Measurements from ENCODE around the gene NUP54. TPM values are rescaled to one million over a fixed set of nuclear protein-coding genes. Genes with fewer than 3 reads are reported as not detected.

The NUP54 gene
- 27.5 TPM for polyA plus RNA-seq (2012; ENCODE audit: insufficient read length, low read depth)

- peak; percentile 98 for TF ChIP-seq TAF1 (IDR thresholded peaks at IDR 0.05; ENCODE audit: borderline replicate concordance, insufficient read depth, low read length)
- peak; percentile 54 to 59; a peak in 2 of 4 replicates for TF ChIP-seq REST (IDR thresholded peaks at IDR 0.05; ENCODE audit: insufficient read depth in 1 of 2, low read depth in 2 of 2, low read length in 2 of 2)
- peak; percentile 40; the same call in 1 of the 2 replicates for TF ChIP-seq SIN3A (IDR thresholded peaks at IDR 0.05; ENCODE audit: borderline replicate concordance, insufficient read depth, low read length)
- TF ChIP-seq POLR2AphosphoS5 (IDR thresholded peaks at IDR 0.05; ENCODE audit: low read depth, low read length) = peak; percentile 72
- peak; percentile 62 for TF ChIP-seq FOXP2 (optimal IDR thresholded peaks at IDR 0.05; ENCODE audit: borderline replicate concordance, extremely low read depth, extremely low read length, insufficient read depth)
Observed at GRCh38 chr4:76148142-76148865, at the start of gene NUP54. Gene NUP54, minus strand, starts transcription at chr4:76148397. Its CDS starts 23 bp downstream, at chr4:76148374.

GRCh38 chr4:76197031-76197743 lies 49.0 kb upstream of the NUP54 start:
- no peak for TF ChIP-seq TAF1 (IDR thresholded peaks at IDR 0.05; ENCODE audit: borderline replicate concordance, insufficient read depth, low read length)
- no peak for TF ChIP-seq SIN3A (IDR thresholded peaks at IDR 0.05; ENCODE audit: borderline replicate concordance, insufficient read depth, low read length)
- TF ChIP-seq REST (IDR thresholded peaks at IDR 0.05; ENCODE audit: insufficient read depth in 1 of 2, low read depth in 2 of 2, low read length in 2 of 2) = no peak
- TF ChIP-seq FOXP2 (optimal IDR thresholded peaks at IDR 0.05; ENCODE audit: borderline replicate concordance, extremely low read depth, extremely low read length, insufficient read depth) = no peak
- no peak for TF ChIP-seq POLR2AphosphoS5 (IDR thresholded peaks at IDR 0.05; ENCODE audit: low read depth, low read length)

GRCh38 chr4:76196376-76196775 lies 48.2 kb upstream of the NUP54 start:
- TF ChIP-seq SIN3A (IDR thresholded peaks at IDR 0.05; ENCODE audit: borderline replicate concordance, insufficient read depth, low read length) = no peak
- no peak for TF ChIP-seq REST (IDR thresholded peaks at IDR 0.05; ENCODE audit: insufficient read depth in 1 of 2, low read depth in 2 of 2, low read length in 2 of 2)
- TF ChIP-seq POLR2AphosphoS5 (IDR thresholded peaks at IDR 0.05; ENCODE audit: low read depth, low read length) = no peak
- no peak for TF ChIP-seq TAF1 (IDR thresholded peaks at IDR 0.05; ENCODE audit: borderline replicate concordance, insufficient read depth, low read length)
- no peak for TF ChIP-seq FOXP2 (optimal IDR thresholded peaks at IDR 0.05; ENCODE audit: borderline replicate concordance, extremely low read depth, extremely low read length, insufficient read depth)

GRCh38 chr4:76195326-76195725 lies 47.1 kb upstream of the NUP54 start:
- TF ChIP-seq REST (IDR thresholded peaks at IDR 0.05; ENCODE audit: insufficient read depth in 1 of 2, low read depth in 2 of 2, low read length in 2 of 2) (no peak), SIN3A (IDR thresholded peaks at IDR 0.05; ENCODE audit: borderline replicate concordance, insufficient read depth, low read length) (no peak), POLR2AphosphoS5 (IDR thresholded peaks at IDR 0.05; ENCODE audit: low read depth, low read length) (no peak), FOXP2 (optimal IDR thresholded peaks at IDR 0.05; ENCODE audit: borderline replicate concordance, extremely low read depth, extremely low read length, insufficient read depth) (no peak), TAF1 (IDR thresholded peaks at IDR 0.05; ENCODE audit: borderline replicate concordance, insufficient read depth, low read length) (no peak)
